Measurements from ENCODE around the gene PDZD2.

The PDZD2 gene

DNA sequence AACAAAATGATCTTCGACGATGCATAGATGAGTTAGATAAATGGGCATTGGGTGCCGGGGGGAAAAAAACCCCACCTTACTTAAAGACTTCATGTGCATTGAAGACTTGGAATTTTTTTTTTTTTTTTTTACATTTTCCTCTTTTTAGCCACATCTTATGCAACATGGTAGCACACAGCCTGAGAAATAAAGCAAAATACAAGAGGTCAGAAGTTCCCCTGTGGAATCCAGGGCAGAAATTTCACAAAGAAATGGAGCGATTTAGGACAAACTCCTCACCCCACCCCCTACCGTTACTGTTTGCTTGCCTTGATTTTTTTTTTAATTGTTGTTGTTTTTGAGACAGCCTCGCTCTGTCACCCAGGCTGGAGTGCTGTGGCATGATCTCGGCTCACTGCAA is 382.0 kb downstream of the PDZD2 start:
- no peak for DNase-seq (ENCODE audit: low spot score)
- in situ Hi-C loops (cut with MboI; ENCODE audit: low sequenced_read_pairs, unreplicated experiment), result no loop called here
- TF ChIP-seq, protein P1, sequence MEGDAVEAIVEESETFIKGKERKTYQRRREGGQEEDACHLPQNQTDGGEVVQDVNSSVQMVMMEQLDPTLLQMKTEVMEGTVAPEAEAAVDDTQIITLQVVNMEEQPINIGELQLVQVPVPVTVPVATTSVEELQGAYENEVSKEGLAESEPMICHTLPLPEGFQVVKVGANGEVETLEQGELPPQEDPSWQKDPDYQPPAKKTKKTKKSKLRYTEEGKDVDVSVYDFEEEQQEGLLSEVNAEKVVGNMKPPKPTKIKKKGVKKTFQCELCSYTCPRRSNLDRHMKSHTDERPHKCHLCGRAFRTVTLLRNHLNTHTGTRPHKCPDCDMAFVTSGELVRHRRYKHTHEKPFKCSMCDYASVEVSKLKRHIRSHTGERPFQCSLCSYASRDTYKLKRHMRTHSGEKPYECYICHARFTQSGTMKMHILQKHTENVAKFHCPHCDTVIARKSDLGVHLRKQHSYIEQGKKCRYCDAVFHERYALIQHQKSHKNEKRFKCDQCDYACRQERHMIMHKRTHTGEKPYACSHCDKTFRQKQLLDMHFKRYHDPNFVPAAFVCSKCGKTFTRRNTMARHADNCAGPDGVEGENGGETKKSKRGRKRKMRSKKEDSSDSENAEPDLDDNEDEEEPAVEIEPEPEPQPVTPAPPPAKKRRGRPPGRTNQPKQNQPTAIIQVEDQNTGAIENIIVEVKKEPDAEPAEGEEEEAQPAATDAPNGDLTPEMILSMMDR (IDR thresholded peaks at IDR 0.05; ENCODE audit: borderline replicate concordance, control extremely low read depth, extremely low read depth, insufficient read depth, missing control alignments), result no peak

DNA sequence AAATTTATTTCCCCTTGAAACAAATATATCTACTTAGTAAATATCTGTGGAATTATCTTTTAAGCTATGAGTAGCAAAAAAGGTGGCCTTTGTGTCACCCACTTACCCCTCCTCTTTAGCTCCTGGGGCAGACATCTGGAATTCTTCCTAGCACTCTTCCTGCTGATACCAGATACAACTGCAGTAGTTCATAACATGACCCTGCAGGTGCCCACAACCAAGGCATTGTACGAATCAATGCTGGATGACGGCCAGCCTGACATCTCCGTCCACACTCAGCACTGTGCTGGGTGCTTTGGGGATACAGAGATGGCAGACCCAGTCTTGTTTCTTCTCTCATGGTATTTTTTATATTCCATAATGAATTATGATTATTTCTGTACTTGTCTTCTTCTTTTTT is 382.8 kb downstream of the PDZD2 start:
- no peak for DNase-seq (ENCODE audit: low spot score)
- in situ Hi-C loops (cut with MboI; ENCODE audit: low sequenced_read_pairs, unreplicated experiment), result no loop called here
- TF ChIP-seq, protein P1 (IDR thresholded peaks at IDR 0.05; ENCODE audit: borderline replicate concordance, control extremely low read depth, extremely low read depth, insufficient read depth, missing control alignments), result no peak

DNA sequence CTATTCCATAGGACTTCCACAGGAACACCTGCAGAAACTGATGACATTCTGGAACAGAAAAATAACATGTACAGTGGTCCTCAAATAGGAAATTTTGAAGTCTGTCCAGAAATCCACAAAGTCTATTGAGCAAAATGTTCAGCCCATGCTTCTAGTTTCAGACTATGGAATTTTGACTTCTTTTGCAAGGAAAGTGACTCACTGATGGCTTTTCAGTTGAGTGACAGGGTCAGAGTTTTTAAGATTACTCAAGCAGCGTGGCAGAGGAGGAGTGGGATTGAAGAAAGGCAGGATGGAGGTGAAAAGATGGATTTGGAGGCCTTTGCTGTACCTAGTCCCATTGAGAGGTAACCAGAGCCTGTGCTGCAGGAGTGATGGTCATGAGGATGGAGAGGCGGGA is 383.7 kb downstream of the PDZD2 start:
- DNase-seq (ENCODE audit: low spot score), result no peak
- in situ Hi-C loops (cut with MboI; ENCODE audit: low sequenced_read_pairs, unreplicated experiment), result no loop called here
- TF ChIP-seq, protein P1 (IDR thresholded peaks at IDR 0.05; ENCODE audit: borderline replicate concordance, control extremely low read depth, extremely low read depth, insufficient read depth, missing control alignments), result no peak

DNA sequence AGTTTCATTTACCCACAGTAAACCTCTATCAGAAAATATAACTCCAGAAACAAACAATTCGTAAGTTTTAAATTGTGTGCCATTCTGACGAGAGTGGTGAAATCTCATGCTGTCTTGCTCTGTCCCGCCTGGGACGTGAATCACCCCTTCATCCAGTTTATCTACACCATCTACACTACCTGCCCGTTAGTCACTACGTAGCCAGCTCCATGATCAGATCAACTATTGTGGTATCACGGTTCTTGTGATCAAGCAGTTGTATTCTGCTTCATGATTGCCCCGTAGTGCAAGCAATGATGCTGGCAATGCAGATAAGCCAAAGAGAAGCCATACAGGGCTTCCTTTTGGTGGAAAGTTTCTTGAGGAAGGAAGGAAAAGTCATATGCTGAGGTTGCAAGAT is 384.9 kb downstream of the PDZD2 start:
- no peak for DNase-seq (ENCODE audit: low spot score)
- TF ChIP-seq, protein P1 (IDR thresholded peaks at IDR 0.05; ENCODE audit: borderline replicate concordance, control extremely low read depth, extremely low read depth, insufficient read depth, missing control alignments), result no peak
- in situ Hi-C loops (cut with MboI; ENCODE audit: low sequenced_read_pairs, unreplicated experiment), result no loop called here

DNA sequence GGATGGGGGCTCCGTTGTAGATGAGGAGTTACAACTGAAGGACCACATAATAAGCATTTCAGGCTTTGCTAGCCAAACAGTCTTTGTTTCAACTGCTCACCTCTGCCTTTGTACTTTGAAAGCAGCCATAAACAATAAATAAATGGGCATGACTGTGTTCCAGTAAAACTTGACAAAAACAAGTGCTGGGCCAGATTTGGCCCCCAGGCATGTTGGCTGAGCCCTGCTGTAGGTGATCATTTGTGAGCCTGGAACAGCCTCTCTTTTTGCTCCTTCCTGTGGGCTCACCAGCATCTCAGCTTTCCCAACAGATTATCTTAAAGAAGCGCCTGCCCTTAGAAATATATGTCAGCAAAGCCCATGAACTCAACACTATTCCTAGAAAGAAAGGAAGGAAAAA is 385.8 kb downstream of the PDZD2 start:
- DNase-seq (ENCODE audit: low spot score), result no peak
- TF ChIP-seq, protein P1 (IDR thresholded peaks at IDR 0.05; ENCODE audit: borderline replicate concordance, control extremely low read depth, extremely low read depth, insufficient read depth, missing control alignments), result no peak
- in situ Hi-C loops (cut with MboI; ENCODE audit: low sequenced_read_pairs, unreplicated experiment), result no loop called here

DNA sequence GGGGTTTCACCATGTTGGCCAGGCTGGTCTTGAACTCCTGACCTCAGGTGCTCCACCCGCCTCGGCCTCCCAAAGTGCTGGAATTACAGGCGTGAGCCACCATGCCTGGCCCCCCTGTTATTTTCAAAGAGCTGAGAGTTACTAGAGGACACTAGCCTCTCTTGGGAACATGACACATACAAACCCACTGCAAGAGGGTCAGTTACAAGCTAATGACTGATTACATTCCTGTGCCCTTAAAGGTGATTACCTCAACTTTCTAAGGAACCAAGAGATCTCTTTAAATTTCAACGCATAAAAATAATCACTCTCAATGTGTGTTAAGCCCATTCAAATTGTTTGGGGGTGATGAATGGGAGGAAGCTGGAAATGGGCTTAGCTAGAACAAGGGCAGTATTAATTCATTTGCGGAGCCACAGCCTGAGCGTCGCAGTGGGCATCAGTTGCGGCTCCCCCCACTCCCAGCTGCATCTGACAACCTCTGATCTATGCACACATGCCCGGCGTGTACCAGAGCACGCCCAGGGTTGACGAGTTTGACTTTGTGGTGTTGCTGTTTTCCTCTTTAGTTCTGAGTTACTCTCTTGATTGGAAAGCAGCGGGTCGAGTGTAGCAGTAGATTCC is 388.3 kb downstream of the PDZD2 start:
- DNase-seq (ENCODE audit: low spot score), result no peak
- TF ChIP-seq, protein P1 (IDR thresholded peaks at IDR 0.05; ENCODE audit: borderline replicate concordance, control extremely low read depth, extremely low read depth, insufficient read depth, missing control alignments), result no peak
- in situ Hi-C loops (cut with MboI; ENCODE audit: low sequenced_read_pairs, unreplicated experiment), result no loop called here
